ENCODE measurements around the gene MYH14. TPM values are rescaled to one million over a fixed set of nuclear protein-coding genes. Genes with fewer than 3 reads are reported as not detected.

Gene MYH14
- polyA plus RNA-seq, 1 donor (not counting 4 experiments of a cell fraction or from before 2014, with no cell fraction given): 0.20 TPM

DNA sequence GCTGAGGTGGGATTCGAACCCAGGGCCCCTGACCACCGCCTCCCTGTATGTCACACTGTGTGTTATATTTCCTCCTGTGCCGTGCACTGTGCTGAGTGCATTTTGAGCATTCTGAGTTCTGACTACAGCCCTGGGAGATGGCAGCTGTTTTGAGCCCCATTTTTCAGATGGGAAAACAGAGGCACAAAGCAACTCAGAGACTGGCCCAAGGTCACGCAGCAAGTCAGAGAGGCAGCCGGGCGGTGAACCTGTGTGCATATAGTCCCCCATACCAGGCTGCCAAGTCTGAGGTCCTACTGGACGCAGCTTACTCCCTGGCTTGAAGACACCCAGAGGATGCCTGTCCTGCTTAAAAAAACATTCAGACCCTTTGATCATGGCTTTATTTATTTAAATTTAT, 17.7 kb downstream of the MYH14 start:
- DNase-seq (ENCODE audit: low read depth, low spot score) (no peak), FAIRE-seq (no peak)
- Histone ChIP-seq H3K79me2 (ENCODE audit: control insufficient read depth, insufficient read depth, low read length) (no peaks in the 10 kb centered on the region), H3K27ac (ENCODE audit: control insufficient read depth, insufficient read depth, low read length) (no peak overlapping the region), H3K4me1 (ENCODE audit: control insufficient read depth, extremely low read depth, insufficient read depth, low read length) (no peaks in the 10 kb centered on the region), H3K9ac (ENCODE audit: control insufficient read depth, extremely low read depth, insufficient read depth, low read length) (no peak overlapping the region), H3K27me3 (ENCODE audit: control insufficient read depth, extremely low read depth, insufficient read depth, low read length) (no peaks in the 10 kb centered on the region), H2AFZ (ENCODE audit: control insufficient read depth, low read length) (no peak overlapping the region), H3K9me3 (ENCODE audit: control insufficient read depth, low read depth, low read length) (peaks cover 6% of the 10 kb centered on the region), H3K36me3 (ENCODE audit: control insufficient read depth in 2 of 2, extremely low read depth in 1 of 2, insufficient read depth in 2 of 2, low read length in 2 of 2) (no peaks in the 10 kb centered on the region), H3K4me2 (ENCODE audit: control insufficient read depth, extremely low read depth, insufficient read depth, low read depth, low read length) (no peak overlapping the region), H3K4me3 (ENCODE audit: control insufficient read depth in 2 of 3, extremely low read depth in 1 of 3, insufficient read depth in 2 of 3, low read depth in 1 of 3, low read length in 3 of 3) (no peak overlapping the region), H3K9me1 (ENCODE audit: control insufficient read depth, extremely low read depth, insufficient read depth, low read length) (no peaks in the 10 kb centered on the region), H4K20me1 (ENCODE audit: control insufficient read depth, extremely low read depth, insufficient read depth, low read length) (no peaks in the 10 kb centered on the region)
- dilution Hi-C loops (cut with MboI; ENCODE audit: extremely low pct_ligation_motif_present, low sequenced_read_pairs): no loop called here
- TF ChIP-seq, protein P1, sequence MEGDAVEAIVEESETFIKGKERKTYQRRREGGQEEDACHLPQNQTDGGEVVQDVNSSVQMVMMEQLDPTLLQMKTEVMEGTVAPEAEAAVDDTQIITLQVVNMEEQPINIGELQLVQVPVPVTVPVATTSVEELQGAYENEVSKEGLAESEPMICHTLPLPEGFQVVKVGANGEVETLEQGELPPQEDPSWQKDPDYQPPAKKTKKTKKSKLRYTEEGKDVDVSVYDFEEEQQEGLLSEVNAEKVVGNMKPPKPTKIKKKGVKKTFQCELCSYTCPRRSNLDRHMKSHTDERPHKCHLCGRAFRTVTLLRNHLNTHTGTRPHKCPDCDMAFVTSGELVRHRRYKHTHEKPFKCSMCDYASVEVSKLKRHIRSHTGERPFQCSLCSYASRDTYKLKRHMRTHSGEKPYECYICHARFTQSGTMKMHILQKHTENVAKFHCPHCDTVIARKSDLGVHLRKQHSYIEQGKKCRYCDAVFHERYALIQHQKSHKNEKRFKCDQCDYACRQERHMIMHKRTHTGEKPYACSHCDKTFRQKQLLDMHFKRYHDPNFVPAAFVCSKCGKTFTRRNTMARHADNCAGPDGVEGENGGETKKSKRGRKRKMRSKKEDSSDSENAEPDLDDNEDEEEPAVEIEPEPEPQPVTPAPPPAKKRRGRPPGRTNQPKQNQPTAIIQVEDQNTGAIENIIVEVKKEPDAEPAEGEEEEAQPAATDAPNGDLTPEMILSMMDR (optimal IDR thresholded peaks at IDR 0.05 in 1 of 3, IDR thresholded peaks at IDR 0.05 in 1 of 3, conservative IDR thresholded peaks at IDR 0.05 in 1 of 3; ENCODE audit: extremely low read depth in 1 of 3, insufficient read depth in 2 of 3, low read length in 3 of 3): no peak
- no peak for TF ChIP-seq EZH2 (IDR thresholded peaks at IDR 0.05; ENCODE audit: low read length)

DNA sequence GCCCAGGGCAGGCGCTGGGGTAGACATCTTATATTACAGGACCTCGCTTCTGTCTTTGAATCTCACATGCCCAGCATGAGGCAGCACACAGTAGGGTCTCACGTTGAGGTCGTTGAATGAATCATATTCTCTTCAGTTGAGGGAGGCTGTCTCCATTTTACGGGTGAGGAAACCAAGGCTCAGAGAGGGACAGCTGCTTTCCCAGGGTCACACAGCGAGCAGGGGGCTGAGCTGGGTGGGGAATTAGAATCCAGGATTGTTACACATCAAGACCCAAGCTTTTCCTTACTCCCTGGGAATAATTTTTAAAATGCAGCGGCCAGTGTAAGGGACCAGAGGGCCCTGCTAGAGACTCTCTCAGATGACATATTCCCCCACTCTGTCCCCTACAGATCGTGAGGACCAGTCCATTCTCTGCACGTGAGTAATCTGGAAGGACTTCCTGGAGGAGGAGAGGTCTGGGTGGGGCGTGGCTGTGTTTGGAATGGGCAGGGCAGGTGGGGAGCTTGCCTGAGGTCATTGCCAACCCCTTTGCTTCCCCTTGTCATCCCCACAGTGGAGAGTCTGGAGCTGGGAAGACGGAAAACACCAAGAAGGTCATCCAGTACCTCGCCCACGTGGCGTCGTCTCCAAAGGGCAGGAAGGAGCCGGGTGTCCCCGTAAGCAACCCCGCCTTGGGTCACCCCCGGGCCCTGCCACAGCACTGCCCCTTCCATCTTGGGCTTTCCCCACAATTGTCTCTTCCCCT, 19.4 kb downstream of the MYH14 start:
- peaks cover 6% of the 10 kb centered on the region for H3K9me3 ChIP-seq (ENCODE audit: control insufficient read depth, low read depth, low read length)
- no peaks in the 10 kb centered on the region for H3K36me3 ChIP-seq (ENCODE audit: control insufficient read depth in 2 of 2, extremely low read depth in 1 of 2, insufficient read depth in 2 of 2, low read length in 2 of 2)
- no peaks in the 10 kb centered on the region for H3K27me3 ChIP-seq (ENCODE audit: control insufficient read depth, extremely low read depth, insufficient read depth, low read length)
- no peak overlapping the region for H3K4me3 ChIP-seq (ENCODE audit: control insufficient read depth in 2 of 3, extremely low read depth in 1 of 3, insufficient read depth in 2 of 3, low read depth in 1 of 3, low read length in 3 of 3)
- TF ChIP-seq, protein P1 (optimal IDR thresholded peaks at IDR 0.05 in 1 of 3, IDR thresholded peaks at IDR 0.05 in 1 of 3, conservative IDR thresholded peaks at IDR 0.05 in 1 of 3; ENCODE audit: extremely low read depth in 1 of 3, insufficient read depth in 2 of 3, low read length in 3 of 3): no peak
- TF ChIP-seq EZH2 (IDR thresholded peaks at IDR 0.05; ENCODE audit: low read length): no peak
- no peaks in the 10 kb centered on the region for H3K4me1 ChIP-seq (ENCODE audit: control insufficient read depth, extremely low read depth, insufficient read depth, low read length)
- no peak overlapping the region for H3K27ac ChIP-seq (ENCODE audit: control insufficient read depth, insufficient read depth, low read length)
- H3K4me2 ChIP-seq (ENCODE audit: control insufficient read depth, extremely low read depth, insufficient read depth, low read depth, low read length): no peak overlapping the region
- DNase-seq (ENCODE audit: low read depth, low spot score) (no peak), FAIRE-seq (no peak)
- H2AFZ ChIP-seq (ENCODE audit: control insufficient read depth, low read length): no peak overlapping the region
- no peaks in the 10 kb centered on the region for H3K9me1 ChIP-seq (ENCODE audit: control insufficient read depth, extremely low read depth, insufficient read depth, low read length)
- no peaks in the 10 kb centered on the region for H4K20me1 ChIP-seq (ENCODE audit: control insufficient read depth, extremely low read depth, insufficient read depth, low read length)
- no peak overlapping the region for H3K9ac ChIP-seq (ENCODE audit: control insufficient read depth, extremely low read depth, insufficient read depth, low read length)
- dilution Hi-C loops (cut with MboI; ENCODE audit: extremely low pct_ligation_motif_present, low sequenced_read_pairs): no loop called here
- no peaks in the 10 kb centered on the region for H3K79me2 ChIP-seq (ENCODE audit: control insufficient read depth, insufficient read depth, low read length)
